ENCODE data around the gene CCDC88A.

The CCDC88A gene

GRCh38 chr2:55327470-55328230, 92.0 kb downstream of the CCDC88A start:
- TF ChIP-seq CTCF (IDR thresholded peaks at IDR 0.05; ENCODE audit: insufficient read depth, low read length, poor library complexity, severe bottlenecking) = no peak
- Histone ChIP-seq H3K36me3 (ENCODE audit: control insufficient read depth, insufficient read depth, low read length) (no peaks in the 10 kb centered on the region), H3K27me3 (replicated peaks; ENCODE audit: control insufficient read depth, insufficient read depth, low read length) (no peaks in the 10 kb centered on the region), H3K4me3 (replicated peaks; ENCODE audit: low read depth, low read length) (no peak overlapping the region)
- DNase-seq (ENCODE audit: extremely low read depth, insufficient read length) = no peak

- Histone ChIP-seq H3K27me3 (replicated peaks; ENCODE audit: control insufficient read depth, insufficient read depth, low read length) (no peaks in the 10 kb centered on the region), H3K36me3 (ENCODE audit: control insufficient read depth, insufficient read depth, low read length) (peaks cover 6% of the 10 kb centered on the region), H3K4me3 (replicated peaks; ENCODE audit: low read depth, low read length) (no peak overlapping the region)
- no peak for TF ChIP-seq CTCF (IDR thresholded peaks at IDR 0.05; ENCODE audit: insufficient read depth, low read length, poor library complexity, severe bottlenecking)
- DNase-seq (ENCODE audit: extremely low read depth, insufficient read length) = no peak
Observed at GRCh38 chr2:55314985-55315384, 104.7 kb downstream of the CCDC88A start.

- peak; percentile 73 for DNase-seq (ENCODE audit: extremely low read depth, insufficient read length)
- peak; percentile 34 for TF ChIP-seq CTCF (IDR thresholded peaks at IDR 0.05; ENCODE audit: insufficient read depth, low read length, poor library complexity, severe bottlenecking)
- peaks cover 6% of the 10 kb centered on the region for H3K36me3 ChIP-seq (ENCODE audit: control insufficient read depth, insufficient read depth, low read length)
- H3K27me3 ChIP-seq (replicated peaks; ENCODE audit: control insufficient read depth, insufficient read depth, low read length) = no peaks in the 10 kb centered on the region
- no peak overlapping the region for H3K4me3 ChIP-seq (replicated peaks; ENCODE audit: low read depth, low read length)
Observed at GRCh38 chr2:55311444-55311870, 108.2 kb downstream of the CCDC88A start.

- DNase-seq (ENCODE audit: extremely low read depth, insufficient read length) = no peak
- no peak for TF ChIP-seq CTCF (IDR thresholded peaks at IDR 0.05; ENCODE audit: insufficient read depth, low read length, poor library complexity, severe bottlenecking)
- Histone ChIP-seq H3K36me3 (ENCODE audit: control insufficient read depth, insufficient read depth, low read length) (peaks cover 3% of the 10 kb centered on the region), H3K4me3 (replicated peaks; ENCODE audit: low read depth, low read length) (no peak overlapping the region), H3K27me3 (replicated peaks; ENCODE audit: control insufficient read depth, insufficient read depth, low read length) (no peaks in the 10 kb centered on the region)
Observed at GRCh38 chr2:55309446-55309845, 110.2 kb downstream of the CCDC88A start.

- DNase-seq (ENCODE audit: extremely low read depth, insufficient read length) = peak; percentile 64
- H3K27me3 ChIP-seq (replicated peaks; ENCODE audit: control insufficient read depth, insufficient read depth, low read length) = no peaks in the 10 kb centered on the region
- no peaks in the 10 kb centered on the region; the same call in 1 of the 2 replicates for H3K36me3 ChIP-seq (ENCODE audit: control insufficient read depth, insufficient read depth, low read length)
- TF ChIP-seq CTCF (IDR thresholded peaks at IDR 0.05; ENCODE audit: insufficient read depth, low read length, poor library complexity, severe bottlenecking) = no peak
- H3K4me3 ChIP-seq (replicated peaks; ENCODE audit: low read depth, low read length) = no peak overlapping the region
Observed at GRCh38 chr2:55302241-55302640, 117.4 kb downstream of the CCDC88A start.
